Stomach (tissue), 9 donors: ENCODE data around the gene UMPS. TPM values are rescaled to one million over a fixed set of nuclear protein-coding genes. Genes with fewer than 3 reads are reported as not detected.
"Not testable (repeated sequence)": the region's sequence is repeated elsewhere in the genome, so short reads cannot be mapped to it uniquely, and the experiment has no call there.

Source experiments
- DNase-seq, 2 donors: peaks; one replicate each; pipeline versions ENCODE4 v3.0.0 to v3.0.0-alpha.2; 2013 to 2019
- H3K27ac ChIP-seq, 5 donors: fragments of 200-600 bp in 4 of 5; sonication (generic) in 4 of 5; one replicate each; pipeline ENCODE4 v1.5.1; 2013 to 2019; ENCODE audit warnings: mild to moderate bottlenecking in 1 of 5, moderate library complexity in 1 of 5
- H3K27me3 ChIP-seq, 3 donors: fragments of 200-600 bp; sonication (generic); one replicate each; pipeline ENCODE4 v1.5.1; 2017 to 2019; ENCODE audit warnings: mixed run types in 1 of 3
- H3K36me3 ChIP-seq, 4 donors: fragments of 200-600 bp; sonication (generic); 1 replicate in 3 of 4; 2 replicates in 1 of 4; pipeline ENCODE4 v1.5.1; 2016 to 2019
- H3K4me1 ChIP-seq, 4 donors: fragments of 200-600 bp; sonication (generic); one replicate each; pipeline ENCODE4 v1.5.1; 2016 to 2019
- H3K4me3 ChIP-seq, 4 donors: fragments of 200-600 bp; sonication (generic) in 3 of 4; one replicate each; pipeline ENCODE4 v1.5.1; 2016 to 2019; ENCODE audit warnings: mild to moderate bottlenecking in 1 of 4
- H3K9me3 ChIP-seq, 4 donors: fragments of 200-600 bp; sonication (generic); one replicate each; pipeline ENCODE4 v1.5.1; 2016 to 2019
- EP300 ChIP-seq: sonication (generic); formaldehyde crosslinking; IDR thresholded peaks from one replicate; pipeline ENCODE4 v1.6.1; 2017; ENCODE audit warnings: antibody characterized with exemption
- POLR2A ChIP-seq, 4 donors: fragments of 450-650 bp; IDR thresholded peaks; one replicate each; pipeline ENCODE4 v1.6.1; 2016; ENCODE audit warnings: antibody characterized with exemption in 4 of 4, control low read depth in 2 of 4, mild to moderate bottlenecking in 1 of 4, moderate library complexity in 1 of 4
- POLR2AphosphoS5 ChIP-seq, 3 donors: sonication (generic); formaldehyde crosslinking; IDR thresholded peaks; one replicate each; pipeline ENCODE4 v1.6.1; 2016; ENCODE audit warnings: antibody characterized with exemption in 3 of 3
- WGBS, 5 donors: extraction: QIAGEN DNeasy Blood & Tissue Kit in 3 of 5; methylation state at CpG; one replicate each; pipeline versions ENCODE4 v1.1.5 to v1.1.7; 2013 to 2018; 5-methylcytosine and 5-hydroxymethylcytosine counted together
- intact Hi-C: fragments of 100-400 bp; cut with DNase I; formaldehyde crosslinking; loops from one replicate; pipeline ENCODE4 v1.15.1; 2023; ENCODE audit warnings: low total_unique reads
- polyA plus RNA-seq, 3 donors: library from polyadenylated mRNA; stranded (reverse); fragments of 200-250 nt; gene quantifications; one replicate each; pipeline ENCODE4 v1.2.3, GENCODE V29; 2013
- total RNA-seq, 5 donors: library from RNA; depleted of rRNA; stranded (reverse); fragments of >200 nt; gene quantifications; one replicate each; pipeline versions ENCODE4 v1.1.0 to v1.2.3, GENCODE V29; 2014 to 2016
- TF ChIP-seq, protein P1 (sequence below), 7 experiments: fragments of 450-650 bp in 4 of 7; fragments of 200-600 bp in 3 of 7; sonication (generic) in 3 of 7; IDR thresholded peaks; one replicate each; pipeline ENCODE4 v1.5.1; 2016 to 2019; ENCODE audit warnings: antibody characterized with exemption in 7 of 7, control low read depth in 2 of 7, mild to moderate bottlenecking in 1 of 7
- donor health status: healthy with polysubstance abuse.
- donor health status: Bipolar disorder and iron deficiency.
- donor health status: healthy.

Gene UMPS
- total and polyA plus RNA-seq, 8 donors = 1.8 to 48.3 (median 20.6) TPM

DNA sequence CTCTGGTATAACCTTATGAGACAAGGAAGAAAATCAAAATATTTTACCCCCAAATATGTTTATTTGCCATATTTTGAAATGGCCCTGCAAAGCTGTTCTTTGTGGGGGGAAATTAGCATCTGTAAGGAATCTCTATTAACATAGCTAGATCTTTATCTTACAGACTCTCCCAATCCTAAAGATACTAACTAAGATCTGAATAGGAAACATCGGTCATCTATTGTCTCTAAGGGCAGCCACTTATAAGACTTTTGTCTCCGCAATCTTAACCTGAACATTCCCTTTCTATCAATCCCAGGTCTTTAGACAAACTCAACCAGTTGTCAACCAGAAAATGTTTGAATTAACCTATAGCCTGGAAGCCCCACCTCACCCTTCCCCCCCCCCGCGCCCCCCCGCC lies 21.2 kb downstream of the UMPS start:
- Histone ChIP-seq H3K4me1 (no peaks in the 10 kb centered on the region), H3K9me3 (no peaks in the 10 kb centered on the region), H3K27ac (no peak overlapping the region), H3K27me3 (no peaks in the 10 kb centered on the region), H3K36me3 (peaks cover 0 to 15% (median 11%) of the 10 kb centered on the region in 4 donors), H3K4me3 (no peak overlapping the region)
- 62 to 76% (median 70%) methylated on average over 5 of the region's 5 CpGs for WGBS, 5 donors
- TF ChIP-seq EP300 = no peak
- TF ChIP-seq POLR2AphosphoS5 (IDR thresholded peaks at IDR 0.05) = no peak
- TF ChIP-seq, protein P1, sequence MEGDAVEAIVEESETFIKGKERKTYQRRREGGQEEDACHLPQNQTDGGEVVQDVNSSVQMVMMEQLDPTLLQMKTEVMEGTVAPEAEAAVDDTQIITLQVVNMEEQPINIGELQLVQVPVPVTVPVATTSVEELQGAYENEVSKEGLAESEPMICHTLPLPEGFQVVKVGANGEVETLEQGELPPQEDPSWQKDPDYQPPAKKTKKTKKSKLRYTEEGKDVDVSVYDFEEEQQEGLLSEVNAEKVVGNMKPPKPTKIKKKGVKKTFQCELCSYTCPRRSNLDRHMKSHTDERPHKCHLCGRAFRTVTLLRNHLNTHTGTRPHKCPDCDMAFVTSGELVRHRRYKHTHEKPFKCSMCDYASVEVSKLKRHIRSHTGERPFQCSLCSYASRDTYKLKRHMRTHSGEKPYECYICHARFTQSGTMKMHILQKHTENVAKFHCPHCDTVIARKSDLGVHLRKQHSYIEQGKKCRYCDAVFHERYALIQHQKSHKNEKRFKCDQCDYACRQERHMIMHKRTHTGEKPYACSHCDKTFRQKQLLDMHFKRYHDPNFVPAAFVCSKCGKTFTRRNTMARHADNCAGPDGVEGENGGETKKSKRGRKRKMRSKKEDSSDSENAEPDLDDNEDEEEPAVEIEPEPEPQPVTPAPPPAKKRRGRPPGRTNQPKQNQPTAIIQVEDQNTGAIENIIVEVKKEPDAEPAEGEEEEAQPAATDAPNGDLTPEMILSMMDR (IDR thresholded peaks at IDR 0.05) = no peak
- no peak for TF ChIP-seq POLR2A (IDR thresholded peaks at IDR 0.05)
- DNase-seq = no peak
- intact Hi-C loops = no loop called here

DNA sequence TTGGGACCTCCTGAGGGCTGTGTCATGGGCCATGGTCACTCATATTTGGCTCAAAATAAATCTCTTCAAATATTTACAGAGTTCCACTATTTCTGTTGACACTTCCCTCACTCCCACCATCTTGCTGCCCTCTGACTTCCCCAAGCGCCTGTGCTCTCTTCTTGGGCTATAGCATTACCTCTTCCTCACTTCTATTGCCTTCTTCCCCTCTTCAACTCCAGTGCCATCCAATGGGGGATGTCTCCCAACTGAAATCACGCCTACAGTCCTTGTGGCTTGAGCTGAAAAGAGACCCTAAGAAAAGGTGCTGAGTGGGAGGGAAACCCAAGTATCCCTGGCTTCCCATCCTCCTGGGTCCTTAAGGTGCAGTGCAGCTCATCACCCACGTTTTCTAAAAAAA lies 21.8 kb downstream of the UMPS start:
- Histone ChIP-seq H3K27me3 (no peaks in the 10 kb centered on the region), H3K4me1 (no peaks in the 10 kb centered on the region), H3K9me3 (no peaks in the 10 kb centered on the region), H3K4me3 (no peak overlapping the region), H3K27ac (no peak overlapping the region), H3K36me3 (peaks cover 0 to 9% (median 6%) of the 10 kb centered on the region in 4 donors)
- DNase-seq = no peak
- WGBS, 5 donors = 72 to 91% (median 77%) methylated on average over 3 of the region's 3 CpGs
- intact Hi-C loops = no loop called here
- no peak for TF ChIP-seq POLR2AphosphoS5 (IDR thresholded peaks at IDR 0.05)
- TF ChIP-seq POLR2A (IDR thresholded peaks at IDR 0.05) = no peak
- TF ChIP-seq EP300 = no peak
- TF ChIP-seq, protein P1 (IDR thresholded peaks at IDR 0.05) = no peak

- H3K27ac ChIP-seq, intact Hi-C loops: not testable (repeated sequence)
- WGBS, 5 donors = 78 to 89% (median 85%) methylated on average over 7 of the region's 7 CpGs
These were observed 27.7 kb downstream of the UMPS start for GRCh38 chr3:124757926-124758325.

DNA sequence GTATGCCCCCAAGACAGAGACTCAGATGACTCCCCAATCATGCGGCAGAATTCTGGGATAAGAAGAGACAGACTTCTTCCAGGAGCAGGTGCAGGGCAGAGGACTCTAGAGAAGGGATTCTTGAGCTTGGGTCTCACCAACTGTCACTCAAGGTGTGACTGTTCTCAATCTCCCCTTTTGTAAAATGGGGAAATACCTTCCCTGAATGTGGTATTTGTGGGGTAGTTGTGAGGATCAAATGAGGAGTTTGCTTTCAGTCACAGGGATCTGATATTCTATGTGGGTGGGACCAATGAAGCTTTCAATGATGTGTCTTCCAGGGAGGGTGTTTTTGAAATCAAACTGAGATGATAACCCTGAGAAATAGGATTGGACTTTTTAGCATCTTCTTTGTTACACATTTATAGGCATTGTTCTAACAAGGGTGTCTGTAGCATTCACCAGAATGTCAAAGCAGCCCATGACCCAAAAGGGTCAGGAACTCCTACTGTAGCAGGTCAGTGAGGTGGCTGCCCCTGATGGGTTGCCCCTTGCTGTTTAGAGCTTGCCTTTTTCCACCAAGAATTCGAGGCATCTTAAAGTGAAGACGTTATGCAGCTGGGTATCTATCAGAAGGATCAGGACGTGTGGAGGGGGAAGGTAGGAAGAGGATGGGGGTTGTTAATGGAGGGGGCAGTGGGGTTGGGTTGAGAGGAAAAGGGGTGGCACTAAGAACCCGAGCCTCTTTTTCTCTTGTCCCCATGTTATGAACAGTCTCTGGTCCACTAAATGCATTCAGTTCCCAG lies 28.8 kb downstream of the UMPS start:
- DNase-seq = no peak
- intact Hi-C loops = no loop called here
- WGBS, 5 donors = 61 to 73% (median 66%) methylated on average over 5 of the region's 5 CpGs
- no peaks in the 10 kb centered on the region for H3K9me3 ChIP-seq
- no peak overlapping the region for H3K27ac ChIP-seq
- TF ChIP-seq POLR2AphosphoS5 (IDR thresholded peaks at IDR 0.05) (no peak), EP300 (no peak), POLR2A (IDR thresholded peaks at IDR 0.05) (no peak)
- TF ChIP-seq, protein P1 (IDR thresholded peaks at IDR 0.05) = no peak
- H3K27me3 ChIP-seq = no peaks in the 10 kb centered on the region
- no peak overlapping the region for H3K4me3 ChIP-seq
- peaks cover 0 to 16% (median 14%) of the 10 kb centered on the region in 4 donors for H3K36me3 ChIP-seq
- H3K4me1 ChIP-seq = peaks cover 6 to 21% (median 17%) of the 10 kb centered on the region in 4 donors

More at GRCh38 chr3:124757926-124758325, 27.7 kb downstream of the UMPS start:
- not testable (repeated sequence) for H3K9me3 ChIP-seq, H3K4me3 ChIP-seq, H3K36me3 ChIP-seq, H3K27me3 ChIP-seq, DNase-seq
- H3K4me1 ChIP-seq = peaks cover 6 to 21% (median 17%) of the 10 kb centered on the region in 4 donors
